IPS-NIHi11 (cell line): ENCODE measurements around the gene RPS6KA6.
"Not testable (repeated sequence)": the region's sequence is repeated elsewhere in the genome, so short reads cannot be mapped to it uniquely, and the experiment has no call there.

Experiments
- DNase-seq: peaks from one replicate; pipeline ENCODE4 v3.0.0; 2012; ENCODE audit warnings: mixed read lengths, low spot score

RPS6KA6 gene

GRCh38 chrX:84162401-84162800 is 25.6 kb downstream of the RPS6KA6 start:
- no peak for DNase-seq

GRCh38 chrX:84161641-84162040 is 26.4 kb downstream of the RPS6KA6 start:
- no peak for DNase-seq

- no peak for DNase-seq
These were observed 27.3 kb downstream of the RPS6KA6 start for GRCh38 chrX:84160736-84161135.

- DNase-seq, result no peak
These were observed 31.2 kb downstream of the RPS6KA6 start for GRCh38 chrX:84156821-84157220.

GRCh38 chrX:84155938-84156337 is 32.1 kb downstream of the RPS6KA6 start:
- DNase-seq, result no peak

- DNase-seq, result no peak
These were observed 34.5 kb downstream of the RPS6KA6 start for GRCh38 chrX:84153538-84153937.

- DNase-seq, result no peak
These were observed 43.0 kb downstream of the RPS6KA6 start for GRCh38 chrX:84144991-84145390.

GRCh38 chrX:84144281-84144680 is 43.7 kb downstream of the RPS6KA6 start:
- no peak for DNase-seq

GRCh38 chrX:84133023-84133422 is 55.0 kb downstream of the RPS6KA6 start:
- DNase-seq, result no peak

- no peak for DNase-seq
These were observed 64.4 kb downstream of the RPS6KA6 start for GRCh38 chrX:84123585-84123984.

- DNase-seq, result no peak
These were observed 69.2 kb downstream of the RPS6KA6 start for GRCh38 chrX:84118769-84119168.

- DNase-seq, result no peak
These were observed 69.7 kb downstream of the RPS6KA6 start for GRCh38 chrX:84118315-84118714.

- DNase-seq, result no peak
These were observed 79.4 kb downstream of the RPS6KA6 start for GRCh38 chrX:84108584-84108983.

- DNase-seq, result no peak
These were observed 88.9 kb downstream of the RPS6KA6 start for GRCh38 chrX:84099120-84099519.

GRCh38 chrX:84079479-84080197 is 108.4 kb downstream of the RPS6KA6 start:
- DNase-seq, result not testable (repeated sequence)

GRCh38 chrX:84078991-84079390 is 109.0 kb downstream of the RPS6KA6 start:
- DNase-seq, result no peak

GRCh38 chrX:84064814-84065213 is 123.2 kb downstream of the RPS6KA6 start:
- no peak for DNase-seq

- no peak for DNase-seq
These were observed 123.8 kb downstream of the RPS6KA6 start for GRCh38 chrX:84064164-84064563.

- no peak for DNase-seq
These were observed 140.7 kb downstream of the RPS6KA6 start for GRCh38 chrX:84047339-84047738.

GRCh38 chrX:84046403-84046984 is 141.5 kb downstream of the RPS6KA6 start:
- DNase-seq, result peak; percentile 14

- DNase-seq, result no peak
These were observed 143.9 kb downstream of the RPS6KA6 start for GRCh38 chrX:84044051-84044450.
